SKM-1 (cell line): ENCODE results near the gene SASH1.
"Not testable (repeated sequence)": the region's sequence is repeated elsewhere in the genome, so short reads cannot be mapped to it uniquely, and the experiment has no call there.

Experiments used
- DNase-seq: peaks from one replicate; lab custom pipeline; 2025; ENCODE audit not compliant: unreplicated experiment; lab: John Stamatoyannopoulos, UW

Gene SASH1

DNA sequence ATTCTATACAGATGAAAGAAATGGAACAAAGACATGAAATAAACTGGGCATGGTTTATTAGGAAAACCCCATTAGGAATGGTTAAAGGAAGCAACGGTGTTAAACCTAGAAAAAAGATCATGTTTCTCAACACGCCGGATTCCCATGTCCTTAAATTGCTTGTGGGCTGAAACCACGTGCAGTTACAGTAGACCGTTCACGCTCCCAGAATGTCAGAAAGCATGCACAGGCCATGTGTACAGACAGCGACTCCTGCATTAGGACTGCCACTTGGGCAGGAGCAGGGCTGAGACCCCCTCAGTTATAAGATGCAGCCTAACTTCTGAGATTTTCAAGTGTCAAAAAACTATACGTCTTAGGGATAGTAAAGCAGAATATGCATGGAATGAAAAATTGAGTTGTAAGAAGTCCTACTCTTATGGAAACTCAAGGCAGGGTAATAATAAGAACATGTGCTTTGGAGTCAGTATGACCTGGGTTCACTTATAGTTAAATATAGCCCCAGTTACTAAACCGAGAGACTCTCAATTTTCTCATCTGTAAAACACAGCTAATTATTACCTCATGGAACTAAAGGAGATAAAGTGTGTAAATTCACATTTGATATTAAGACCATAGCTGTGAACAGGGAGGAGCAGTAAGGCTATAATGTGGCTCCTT lies 230.2 kb downstream of the SASH1 start:
- DNase-seq = no peak

DNA sequence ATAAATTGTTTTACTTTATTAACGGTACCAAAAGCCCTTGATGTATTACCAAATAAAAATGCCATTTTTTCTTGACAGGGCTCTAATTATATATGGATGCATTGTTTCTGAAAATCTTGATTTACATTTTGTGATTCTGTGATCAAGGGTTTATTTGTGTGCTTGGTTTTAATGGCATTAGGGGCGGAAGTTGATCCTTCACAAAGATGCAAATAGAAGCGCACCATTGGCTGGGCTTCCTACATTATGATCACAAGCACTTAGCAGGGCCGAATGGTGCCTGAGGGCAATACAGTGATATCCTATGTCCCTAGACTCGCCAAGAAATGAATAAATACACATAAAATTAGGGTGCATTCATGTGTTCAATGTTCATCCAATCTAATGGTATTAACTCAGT lies 231.3 kb downstream of the SASH1 start:
- DNase-seq = no peak

DNA sequence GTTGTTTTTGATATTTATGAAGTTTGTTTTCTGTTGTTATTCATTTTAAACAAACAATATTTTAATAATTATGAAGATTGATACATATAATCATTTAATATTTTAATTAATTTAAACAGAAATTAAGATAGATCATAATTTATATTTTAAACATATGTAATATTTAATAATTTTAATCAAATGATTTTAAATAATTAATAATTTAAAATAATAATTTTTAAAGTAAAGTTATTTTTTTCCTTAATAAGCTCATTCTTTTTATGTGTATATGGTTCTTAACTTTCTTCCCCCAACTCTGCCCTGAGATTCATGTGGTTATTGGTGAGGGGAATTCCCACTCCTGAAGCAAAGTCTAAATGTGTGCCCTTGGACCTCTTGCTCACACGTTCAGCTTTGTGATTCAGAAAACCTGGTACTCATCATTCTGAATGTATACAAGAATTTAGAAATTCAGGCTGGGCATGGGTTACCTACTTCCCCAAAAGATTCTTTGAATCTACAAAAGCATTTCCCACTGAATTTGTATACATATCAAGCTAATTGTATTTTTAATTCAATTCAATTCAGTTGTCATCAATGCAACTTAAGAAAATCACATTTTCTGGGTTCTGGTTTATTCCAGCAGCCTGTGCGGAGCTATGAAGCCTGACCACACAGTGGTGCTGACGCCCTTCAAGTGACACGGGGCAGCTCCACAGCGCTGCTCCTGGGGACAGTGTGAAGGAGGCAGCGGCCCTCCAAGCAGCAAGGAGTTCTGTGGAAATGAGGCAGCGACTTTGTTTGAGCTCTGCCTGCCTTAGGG lies 235.2 kb downstream of the SASH1 start:
- peak; percentile 39 for DNase-seq

DNA sequence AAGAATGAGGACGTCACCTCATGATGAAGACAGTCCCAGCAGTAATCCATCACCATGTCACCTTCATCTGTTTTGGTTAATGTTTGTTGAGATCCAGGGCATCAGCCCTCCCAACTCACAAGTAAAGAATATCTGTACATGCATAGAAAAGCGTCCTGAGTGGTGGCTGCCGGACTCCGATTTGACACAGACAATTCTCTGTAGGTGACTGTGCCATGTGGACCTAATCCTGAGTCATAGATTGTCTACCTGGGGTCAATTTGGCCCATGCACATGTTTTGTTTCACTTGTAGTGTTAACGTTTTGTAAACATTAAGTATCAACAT lies 235.8 kb downstream of the SASH1 start:
- no peak for DNase-seq

DNA sequence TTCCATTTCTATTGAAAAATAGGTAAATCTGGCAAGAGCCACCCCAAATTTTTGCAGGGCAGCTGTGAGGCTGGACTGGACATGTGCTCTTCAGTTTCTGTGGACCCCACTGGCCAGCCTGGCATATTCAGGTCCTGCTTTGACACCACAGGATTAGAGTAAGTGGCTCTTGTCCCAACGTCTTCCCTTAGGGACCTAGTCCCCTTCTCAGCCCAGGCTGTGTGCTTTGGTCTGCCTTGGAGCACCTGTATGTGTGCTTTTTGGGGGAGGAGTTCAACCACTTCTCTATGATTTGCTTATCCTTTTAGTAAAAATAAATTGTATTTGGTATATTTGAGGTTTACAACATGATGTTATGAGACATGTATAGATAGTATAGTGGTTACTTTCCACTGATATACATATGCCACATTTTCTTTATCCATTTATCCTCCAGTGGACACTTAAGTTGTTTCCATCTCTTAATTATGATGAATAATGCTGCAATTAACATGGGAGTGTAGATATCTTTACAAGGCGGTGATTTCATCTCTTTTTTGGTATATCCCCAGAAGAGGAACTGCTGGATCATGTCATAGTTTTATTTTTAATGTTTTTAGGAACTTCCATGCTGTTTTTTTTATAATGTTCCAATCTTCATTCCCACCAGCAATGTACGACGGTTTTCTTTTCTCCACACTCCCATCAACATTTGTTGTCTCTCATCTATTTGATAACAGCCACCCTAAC lies 236.4 kb downstream of the SASH1 start:
- no peak for DNase-seq

DNA sequence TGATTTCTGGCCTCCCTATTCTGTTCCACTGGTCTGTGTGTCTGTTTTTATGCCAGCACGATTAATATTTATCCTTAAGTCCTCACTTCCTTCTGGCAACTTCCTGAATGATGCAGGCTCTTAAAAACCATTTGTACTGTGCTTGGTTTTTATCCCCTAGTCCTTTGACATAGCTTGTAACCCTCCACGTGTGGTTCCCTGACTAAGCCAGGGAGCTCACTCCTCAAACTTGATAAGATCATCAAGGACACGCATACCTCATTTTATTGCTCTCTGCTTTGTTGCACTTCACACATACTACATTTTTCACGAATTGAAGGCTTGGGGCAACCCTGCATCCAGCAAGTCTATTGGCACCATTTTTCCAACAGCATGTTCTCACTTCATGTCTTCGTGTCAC lies 237.8 kb downstream of the SASH1 start:
- no peak for DNase-seq

DNA sequence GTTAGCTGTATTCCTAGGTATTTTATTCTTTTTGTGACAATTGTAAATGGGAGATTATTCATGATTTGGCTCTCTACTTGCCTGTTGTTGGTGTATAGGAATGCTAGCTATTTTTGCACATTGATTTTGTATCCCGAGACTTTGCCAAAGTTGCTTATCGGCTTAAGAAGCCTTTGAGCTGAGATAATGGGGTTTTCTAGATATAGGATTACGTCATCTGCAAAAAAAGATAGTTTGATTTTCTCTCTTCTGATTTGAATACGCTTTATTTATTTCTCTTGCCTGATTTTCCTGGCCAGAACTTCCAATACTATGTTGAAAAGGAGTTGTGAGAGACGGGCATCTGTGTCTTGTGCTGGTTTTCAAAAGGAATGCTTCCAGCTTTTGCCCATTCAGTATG lies 241.0 kb downstream of the SASH1 start:
- no peak for DNase-seq

DNA sequence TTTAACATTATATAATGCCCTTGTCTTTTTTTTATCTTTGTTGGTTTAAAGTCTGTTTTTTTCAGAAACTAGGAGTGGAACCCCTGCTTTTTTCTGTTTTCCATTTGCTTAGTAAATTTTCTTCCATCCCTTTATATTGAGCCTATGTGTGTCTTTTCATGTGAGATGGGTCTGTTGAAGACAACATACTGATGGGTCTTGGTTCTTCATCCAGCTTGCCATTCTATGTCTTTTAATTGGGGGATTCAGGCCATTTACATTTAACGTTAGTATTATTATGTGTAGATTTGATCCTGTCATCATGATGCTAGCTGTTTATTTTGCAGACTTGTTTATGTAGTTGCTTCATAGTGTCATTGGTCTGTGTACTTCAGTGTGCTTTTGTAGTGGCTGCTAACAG lies 243.0 kb downstream of the SASH1 start:
- not testable (repeated sequence) for DNase-seq

DNA sequence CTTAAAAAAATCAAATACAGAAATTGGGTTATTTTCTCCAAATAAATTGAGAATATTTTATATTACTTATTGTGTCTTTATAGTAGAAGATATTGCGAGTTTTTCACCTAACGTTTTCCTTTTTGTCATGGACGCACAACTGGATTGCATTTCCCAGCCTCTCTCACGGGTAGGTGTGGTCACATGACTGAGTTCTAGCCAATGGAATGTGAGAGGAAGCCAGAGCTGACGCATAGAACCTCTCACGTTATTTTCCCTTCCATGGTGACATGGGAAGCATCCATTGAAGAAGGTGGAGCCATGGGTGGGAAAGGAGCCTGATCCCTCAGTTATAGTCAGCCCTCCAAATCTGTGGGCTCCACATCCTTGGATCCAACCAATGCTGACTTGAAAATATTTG lies 248.2 kb downstream of the SASH1 start:
- DNase-seq = no peak

DNA sequence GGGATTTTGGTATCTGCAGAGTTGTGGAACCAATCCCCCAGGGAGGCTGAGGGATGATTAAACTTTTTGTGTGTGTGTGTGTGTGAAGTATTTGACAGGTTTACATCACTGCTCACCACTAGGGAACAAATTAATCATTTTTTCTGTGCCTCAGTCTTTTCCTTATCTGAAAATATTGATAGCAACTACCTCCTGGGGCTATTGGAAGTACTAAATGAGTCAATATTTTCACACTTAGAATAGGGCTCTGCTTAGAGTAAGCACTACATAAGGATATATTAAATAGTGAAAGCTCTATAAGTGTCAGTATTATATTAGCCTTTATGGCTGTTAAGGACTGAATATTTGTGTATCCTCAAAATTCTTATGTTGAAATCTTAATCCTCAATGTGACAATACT lies 249.0 kb downstream of the SASH1 start:
- no peak for DNase-seq

DNA sequence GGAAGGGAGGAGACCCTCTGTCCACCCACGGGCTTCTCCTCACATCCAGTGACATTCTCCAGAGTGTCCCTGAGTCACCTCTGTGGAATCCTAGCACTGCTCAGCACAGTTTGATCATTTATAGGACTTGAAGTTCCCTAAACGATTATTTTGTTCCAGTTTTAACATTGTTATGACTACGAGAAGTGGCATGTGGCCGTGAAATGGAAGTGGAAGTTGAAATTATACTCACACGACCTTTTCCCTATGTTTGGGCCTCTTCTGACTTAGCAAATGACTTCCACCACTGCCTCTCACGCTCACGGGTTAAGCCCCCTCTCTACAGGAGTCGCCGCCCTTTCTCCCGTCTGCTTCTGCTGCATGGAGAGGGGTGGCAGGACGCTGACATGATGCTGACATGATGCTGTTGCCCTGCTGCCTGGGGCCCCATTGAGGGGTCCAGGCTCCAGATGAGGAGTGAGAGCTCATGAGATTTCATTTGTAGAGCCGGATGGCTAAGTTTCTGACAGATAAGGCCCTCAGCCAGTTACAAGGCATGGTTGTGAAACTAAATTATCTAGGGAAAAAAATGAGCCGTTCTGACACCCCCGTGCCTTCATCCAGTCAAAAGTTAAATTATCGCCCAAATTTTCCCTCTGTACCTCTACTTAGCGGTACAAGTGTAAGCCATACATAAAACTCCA lies 250.6 kb downstream of the SASH1 start:
- DNase-seq = no peak

DNA sequence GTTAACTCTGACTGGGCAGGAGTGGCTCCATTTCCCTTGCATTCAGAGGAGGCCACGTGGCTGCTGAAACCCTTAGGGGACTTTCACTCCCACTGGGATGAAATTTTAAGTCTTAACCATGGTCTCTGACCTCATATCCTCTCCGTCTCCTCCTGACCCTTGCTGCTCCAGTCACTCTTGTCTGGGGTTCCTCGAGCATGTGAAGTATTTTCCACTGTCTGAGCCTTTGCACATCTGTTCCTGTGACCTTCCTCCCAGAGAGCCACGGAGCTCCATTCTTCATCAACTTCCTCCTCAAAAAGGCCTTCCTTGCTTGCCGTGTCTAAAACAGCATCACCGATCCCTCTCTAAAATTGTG lies 251.2 kb downstream of the SASH1 start:
- DNase-seq = no peak

DNA sequence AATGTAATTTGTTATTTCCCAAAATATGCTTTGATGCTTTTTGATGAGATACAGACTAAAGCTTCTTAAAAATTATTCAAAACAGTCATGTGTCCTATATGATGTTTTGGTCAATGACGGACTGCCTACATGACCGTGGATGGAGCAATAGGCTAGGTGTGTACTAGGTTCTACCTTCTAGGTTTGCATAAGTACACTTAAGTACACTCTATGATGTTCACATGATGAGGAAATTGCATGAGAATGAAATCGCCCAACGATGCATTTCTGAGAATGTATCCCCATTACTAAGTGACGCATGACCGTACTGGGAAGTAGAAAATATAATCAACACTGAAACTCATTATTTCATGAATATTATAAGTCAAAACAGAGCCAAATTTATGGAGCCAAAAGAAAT lies 252.9 kb downstream of the SASH1 start:
- DNase-seq = no peak

DNA sequence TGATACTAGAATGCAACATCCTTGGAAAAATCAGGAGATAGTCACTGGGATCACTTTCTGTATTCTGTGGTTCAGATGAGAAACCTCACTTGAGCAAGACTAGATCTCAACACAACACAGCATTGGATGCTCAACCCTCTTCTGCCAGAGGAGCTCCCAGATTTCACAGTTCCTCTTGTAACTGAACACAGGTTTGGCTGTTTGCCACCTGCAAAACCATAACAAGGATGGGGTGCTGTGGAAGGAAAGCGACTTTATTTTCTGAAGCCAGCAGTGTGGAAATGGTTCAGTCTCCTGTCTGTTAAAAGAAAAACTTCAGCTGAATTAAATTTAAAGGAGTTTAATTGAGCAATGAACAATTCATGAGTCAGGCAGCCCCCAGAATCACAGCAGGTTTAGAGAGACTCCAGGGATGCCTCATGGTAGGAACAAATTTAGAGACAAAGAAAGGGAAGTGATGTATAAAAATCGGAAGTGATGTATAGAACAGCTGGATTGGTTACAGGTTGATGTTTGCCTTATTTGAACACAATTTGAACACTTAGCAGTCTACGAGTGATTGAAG lies 254.3 kb downstream of the SASH1 start:
- no peak for DNase-seq

DNA sequence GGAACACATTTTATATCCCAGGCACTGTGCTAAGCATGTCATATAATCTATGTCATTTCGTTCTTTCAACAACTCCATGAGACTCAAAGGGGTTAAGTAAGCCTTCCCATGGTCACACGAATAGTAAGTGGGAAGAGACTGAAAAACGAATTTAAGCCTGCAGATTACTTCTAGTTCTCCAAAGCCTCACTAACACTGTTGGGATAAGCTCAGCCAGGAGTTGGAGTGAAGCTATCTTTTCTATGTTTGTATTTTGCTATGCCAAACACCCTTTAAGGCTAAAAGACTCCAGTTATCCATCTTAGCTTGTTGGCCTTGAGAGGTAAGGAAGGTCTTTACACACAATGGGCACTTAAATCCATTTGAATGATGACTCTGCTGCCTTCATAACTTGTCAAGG lies 256.1 kb downstream of the SASH1 start:
- DNase-seq = no peak

DNA sequence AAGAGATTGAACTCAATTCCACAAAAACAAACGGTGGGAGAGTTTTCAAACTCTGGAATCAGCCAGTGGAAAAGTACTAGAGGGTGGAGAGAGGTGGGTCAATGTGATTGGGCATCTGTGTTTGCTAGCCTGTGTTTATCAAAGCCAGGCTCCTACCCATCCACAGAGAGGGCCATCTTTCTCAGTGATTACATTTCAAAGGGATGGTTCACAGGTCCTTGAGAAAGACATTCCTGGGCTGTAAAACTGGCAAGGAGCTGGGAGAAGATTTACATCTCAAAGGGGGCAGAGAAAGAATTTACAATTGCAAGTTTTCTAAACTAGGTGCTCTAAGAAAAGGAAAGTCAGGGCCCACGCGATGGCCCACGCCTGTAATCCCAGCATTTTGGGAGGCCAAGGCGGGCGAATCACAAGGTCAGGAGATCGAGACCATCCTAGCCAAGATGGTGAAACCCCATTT lies 257.4 kb downstream of the SASH1 start:
- no peak for DNase-seq
